Adrenal gland (tissue), 5 donors: ENCODE data around the gene JCHAIN.

Experiments
- POLR2A ChIP-seq, 2 donors: fragments of 450-650 bp; IDR thresholded peaks; one replicate each; pipeline ENCODE4 v1.6.1; 2017; ENCODE audit warnings: antibody characterized with exemption in 2 of 2, mild to moderate bottlenecking in 2 of 2, moderate library complexity in 1 of 2
- TF ChIP-seq, protein P1 (sequence below), 6 experiments: fragments of 450-650 bp in 4 of 6; fragments of 200-600 bp in 2 of 6; sonication (generic) in 1 of 6; IDR thresholded peaks; 1 replicate in 5 of 6; 2 replicates in 1 of 6; pipeline versions ENCODE4 v1.5.1 to v1.8.0; 2016 to 2021; ENCODE audit warnings: antibody characterized with exemption in 6 of 6, mild to moderate bottlenecking in 2 of 6, moderate library complexity in 1 of 6
- donor health status: DM: no; HTN: no; CAD: no.

DNA sequence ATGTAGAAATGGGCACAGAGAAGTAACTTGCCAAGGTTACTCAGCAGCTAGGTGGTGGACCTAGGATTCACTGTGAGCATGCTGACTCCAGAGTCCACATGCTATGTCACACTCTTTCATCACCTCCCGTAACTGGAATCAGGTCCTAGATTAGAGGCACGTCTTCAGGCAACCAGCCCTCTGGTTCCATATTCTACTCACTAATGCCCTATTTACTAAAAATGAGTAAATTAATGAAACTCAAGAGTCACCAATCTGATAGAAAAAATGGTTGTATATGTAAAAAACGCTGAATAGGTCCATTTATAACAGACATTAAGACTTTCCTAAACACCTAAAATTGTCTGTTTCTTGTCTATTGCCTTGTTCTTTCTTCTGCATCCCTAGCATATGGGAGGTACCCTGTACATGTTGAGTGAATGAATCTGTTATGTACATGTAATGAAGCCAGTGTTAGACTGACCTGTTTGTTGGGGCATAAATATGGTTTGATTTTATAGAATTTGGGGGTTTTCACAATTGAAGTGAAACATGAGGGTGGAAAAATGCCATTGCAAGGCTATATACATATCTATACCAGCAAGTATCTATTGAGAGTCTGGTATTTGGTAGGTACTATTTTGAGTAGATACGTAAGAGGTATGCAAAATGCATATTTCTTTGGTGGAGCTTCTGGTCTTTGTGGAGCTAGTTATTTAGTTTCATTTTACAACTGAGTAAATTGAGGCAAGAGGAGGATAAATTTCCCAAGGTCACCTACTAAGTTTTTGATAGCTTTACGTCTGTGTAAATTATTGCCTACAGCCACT is 48.0 kb upstream of the JCHAIN start:
- TF ChIP-seq, protein P1, sequence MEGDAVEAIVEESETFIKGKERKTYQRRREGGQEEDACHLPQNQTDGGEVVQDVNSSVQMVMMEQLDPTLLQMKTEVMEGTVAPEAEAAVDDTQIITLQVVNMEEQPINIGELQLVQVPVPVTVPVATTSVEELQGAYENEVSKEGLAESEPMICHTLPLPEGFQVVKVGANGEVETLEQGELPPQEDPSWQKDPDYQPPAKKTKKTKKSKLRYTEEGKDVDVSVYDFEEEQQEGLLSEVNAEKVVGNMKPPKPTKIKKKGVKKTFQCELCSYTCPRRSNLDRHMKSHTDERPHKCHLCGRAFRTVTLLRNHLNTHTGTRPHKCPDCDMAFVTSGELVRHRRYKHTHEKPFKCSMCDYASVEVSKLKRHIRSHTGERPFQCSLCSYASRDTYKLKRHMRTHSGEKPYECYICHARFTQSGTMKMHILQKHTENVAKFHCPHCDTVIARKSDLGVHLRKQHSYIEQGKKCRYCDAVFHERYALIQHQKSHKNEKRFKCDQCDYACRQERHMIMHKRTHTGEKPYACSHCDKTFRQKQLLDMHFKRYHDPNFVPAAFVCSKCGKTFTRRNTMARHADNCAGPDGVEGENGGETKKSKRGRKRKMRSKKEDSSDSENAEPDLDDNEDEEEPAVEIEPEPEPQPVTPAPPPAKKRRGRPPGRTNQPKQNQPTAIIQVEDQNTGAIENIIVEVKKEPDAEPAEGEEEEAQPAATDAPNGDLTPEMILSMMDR (IDR thresholded peaks at IDR 0.05): no peak
- TF ChIP-seq POLR2A (IDR thresholded peaks at IDR 0.05): no peak
